Stimulated activated CD8-positive, alpha-beta memory T cell treated with anti-CD3 and anti-CD28 coated beads, Interleukin-12 subunit alpha, Interleukin-12 subunit beta, amount 100 ng/mL, for 24 hours (primary cell): ENCODE data around the gene PTGES.
"Not testable (repeated sequence)": the region's sequence is repeated elsewhere in the genome, so short reads cannot be mapped to it uniquely, and the experiment has no call there.

ENCODE experiments used
- DNase-seq: peaks from one replicate; pipeline ENCODE4 v3.0.0-alpha.2; 2020; ENCODE audit errors: extremely low read depth

Gene PTGES

GRCh38 chr9:129770741-129771140 is 17.9 kb upstream of the PTGES start:
- no peak for DNase-seq

GRCh38 chr9:129769669-129770068 is 16.8 kb upstream of the PTGES start:
- DNase-seq: no peak

- DNase-seq: no peak
Observed at GRCh38 chr9:129768486-129768885, 15.6 kb upstream of the PTGES start.

GRCh38 chr9:129765764-129766317 is 13.0 kb upstream of the PTGES start:
- DNase-seq: no peak

GRCh38 chr9:129762985-129763926 is 10.4 kb upstream of the PTGES start:
- no peak for DNase-seq

DNA sequence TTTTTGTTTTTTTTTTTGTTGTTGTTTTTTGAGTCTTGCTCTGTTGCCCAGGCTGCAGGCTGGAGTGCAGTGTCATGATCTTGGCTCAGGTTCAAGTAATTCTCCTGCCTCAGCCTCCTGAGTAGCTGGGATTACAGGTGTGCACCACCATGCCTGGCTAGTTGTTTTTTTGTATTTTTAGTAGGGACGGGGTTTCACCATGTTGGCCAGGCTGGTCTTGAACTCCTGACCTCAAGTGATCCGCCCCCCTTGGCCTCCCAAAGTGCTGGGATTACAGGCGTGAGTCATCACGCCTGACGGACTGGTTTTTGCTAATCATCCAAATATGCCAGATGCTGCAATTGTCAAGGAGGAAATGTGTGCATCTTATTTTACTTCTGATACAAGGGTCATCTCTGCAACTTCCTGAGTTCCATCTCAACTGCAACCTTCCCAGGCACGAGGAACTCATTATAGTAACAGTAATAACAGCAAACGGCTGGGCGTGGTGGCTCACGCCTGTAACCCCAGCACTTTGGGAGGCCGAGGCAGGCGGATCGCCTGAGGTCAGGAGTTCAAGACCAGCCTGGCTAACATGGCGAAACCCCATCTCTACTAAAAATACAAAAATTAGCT is 9.6 kb upstream of the PTGES start:
- not testable (repeated sequence) for DNase-seq

DNA sequence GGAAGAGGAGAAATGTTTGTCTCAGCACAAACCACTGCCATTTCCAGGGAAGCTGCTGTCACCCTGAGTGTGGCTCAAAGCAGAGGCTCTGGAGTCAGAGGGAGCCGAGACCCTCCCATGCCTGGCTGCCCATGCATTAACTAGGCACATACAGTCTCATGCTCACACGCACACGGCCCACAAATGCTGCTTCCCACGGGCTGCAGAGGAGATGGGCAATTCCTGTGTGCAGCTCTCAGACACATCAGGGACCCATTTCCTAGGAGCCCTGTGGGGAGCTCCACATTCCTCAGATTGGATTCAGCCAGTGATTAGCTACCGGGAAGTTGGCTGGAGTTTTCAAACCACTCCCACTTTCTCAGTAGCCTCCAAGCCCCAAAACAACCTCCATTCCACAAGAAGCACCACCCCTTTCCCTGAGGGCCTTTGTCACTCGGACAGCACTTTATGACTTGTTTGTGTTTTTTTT is 9.1 kb upstream of the PTGES start:
- no peak for DNase-seq

DNA sequence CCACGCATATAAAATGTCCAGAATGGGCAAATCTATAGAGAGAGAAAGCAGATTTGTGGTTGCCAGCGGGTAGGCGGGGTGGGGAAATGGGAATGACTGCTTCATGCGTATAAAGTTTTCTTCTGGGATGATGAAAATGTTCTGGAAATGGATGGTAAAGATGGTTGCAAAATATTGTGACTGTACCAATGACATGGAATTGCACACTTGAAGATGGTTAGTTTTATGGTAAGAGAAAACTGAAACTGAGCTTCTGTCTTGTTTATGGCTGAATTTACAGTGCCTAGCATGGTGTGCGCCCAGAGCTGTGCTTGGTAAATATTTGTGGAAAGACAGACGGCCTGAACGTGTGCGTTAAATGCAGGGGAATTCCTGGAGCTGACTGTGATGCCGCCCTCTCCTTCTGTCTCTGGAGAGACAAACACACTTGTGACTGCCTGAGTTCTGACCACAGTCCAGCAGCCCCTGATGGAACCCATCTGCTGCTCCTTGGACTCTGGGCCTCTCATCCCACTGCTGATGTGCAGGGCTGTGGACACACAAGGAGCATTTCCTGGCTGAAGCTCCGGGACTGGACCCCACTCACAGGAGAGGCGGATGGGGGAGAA is 8.6 kb upstream of the PTGES start:
- no peak for DNase-seq

DNA sequence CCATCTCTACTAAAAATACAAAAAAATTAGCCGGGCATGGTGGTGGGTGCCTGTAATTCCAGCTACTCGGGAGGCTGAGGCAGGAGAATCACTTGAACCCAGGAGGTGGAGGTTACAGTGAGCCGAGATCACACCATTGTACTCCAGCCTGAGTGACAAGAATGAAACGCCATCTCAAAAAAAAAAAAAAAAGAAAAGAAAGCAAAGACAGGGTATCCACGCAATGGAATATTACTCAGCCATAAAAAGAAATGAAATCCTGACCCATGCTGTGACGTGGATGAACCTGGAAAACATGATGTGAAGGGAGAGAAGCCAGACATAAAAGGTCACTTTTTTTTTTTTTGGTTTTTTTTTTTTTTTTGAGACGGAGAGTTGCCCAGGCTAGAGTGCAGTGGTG is 7.9 kb upstream of the PTGES start:
- DNase-seq: not testable (repeated sequence)

GRCh38 chr9:129759804-129760502 is 7.1 kb upstream of the PTGES start:
- no peak for DNase-seq

GRCh38 chr9:129759319-129759718 is 6.5 kb upstream of the PTGES start:
- no peak for DNase-seq

DNA sequence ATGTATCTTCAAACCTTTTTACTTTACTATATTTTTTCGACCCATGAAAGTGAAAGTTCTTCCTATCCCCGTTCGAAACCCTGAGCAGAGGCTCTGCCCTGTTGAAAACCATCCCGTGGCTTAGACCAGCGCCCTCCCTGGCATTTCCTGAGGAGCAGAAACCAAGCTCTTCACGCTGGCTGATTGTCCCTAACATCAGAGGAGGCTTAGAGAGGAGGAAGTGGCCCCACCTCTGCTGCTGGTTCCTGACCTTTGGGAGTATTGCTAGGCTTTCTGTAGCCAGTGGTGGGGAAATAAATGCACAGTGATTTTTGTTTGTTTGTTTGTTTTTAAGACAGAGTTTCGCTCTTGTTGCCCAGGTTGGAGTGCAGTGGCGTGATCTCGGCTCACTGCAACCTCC is 4.2 kb upstream of the PTGES start:
- DNase-seq: no peak

DNA sequence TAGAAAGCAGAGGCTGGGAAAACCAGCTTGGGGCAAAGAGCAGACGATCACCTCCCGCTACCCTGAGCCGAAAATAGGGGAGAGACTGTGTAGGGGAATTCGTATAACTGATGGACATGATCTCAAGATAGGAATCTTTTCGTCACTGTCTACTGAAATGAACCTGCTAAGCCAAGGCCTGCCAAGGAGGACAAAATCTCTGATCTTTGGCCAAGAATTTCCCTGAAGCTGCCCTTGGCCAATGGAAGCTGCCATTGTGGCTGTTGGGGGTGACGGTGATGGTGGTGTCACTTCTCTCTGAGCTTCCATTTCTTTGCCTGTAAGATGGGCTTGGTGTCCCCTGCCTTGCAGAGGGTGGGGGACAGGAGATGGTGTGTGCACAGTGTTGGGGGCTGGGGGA is 3.3 kb upstream of the PTGES start:
- no peak for DNase-seq

- DNase-seq: no peak
Observed at GRCh38 chr9:129755151-129755550, 2.3 kb upstream of the PTGES start.

DNA sequence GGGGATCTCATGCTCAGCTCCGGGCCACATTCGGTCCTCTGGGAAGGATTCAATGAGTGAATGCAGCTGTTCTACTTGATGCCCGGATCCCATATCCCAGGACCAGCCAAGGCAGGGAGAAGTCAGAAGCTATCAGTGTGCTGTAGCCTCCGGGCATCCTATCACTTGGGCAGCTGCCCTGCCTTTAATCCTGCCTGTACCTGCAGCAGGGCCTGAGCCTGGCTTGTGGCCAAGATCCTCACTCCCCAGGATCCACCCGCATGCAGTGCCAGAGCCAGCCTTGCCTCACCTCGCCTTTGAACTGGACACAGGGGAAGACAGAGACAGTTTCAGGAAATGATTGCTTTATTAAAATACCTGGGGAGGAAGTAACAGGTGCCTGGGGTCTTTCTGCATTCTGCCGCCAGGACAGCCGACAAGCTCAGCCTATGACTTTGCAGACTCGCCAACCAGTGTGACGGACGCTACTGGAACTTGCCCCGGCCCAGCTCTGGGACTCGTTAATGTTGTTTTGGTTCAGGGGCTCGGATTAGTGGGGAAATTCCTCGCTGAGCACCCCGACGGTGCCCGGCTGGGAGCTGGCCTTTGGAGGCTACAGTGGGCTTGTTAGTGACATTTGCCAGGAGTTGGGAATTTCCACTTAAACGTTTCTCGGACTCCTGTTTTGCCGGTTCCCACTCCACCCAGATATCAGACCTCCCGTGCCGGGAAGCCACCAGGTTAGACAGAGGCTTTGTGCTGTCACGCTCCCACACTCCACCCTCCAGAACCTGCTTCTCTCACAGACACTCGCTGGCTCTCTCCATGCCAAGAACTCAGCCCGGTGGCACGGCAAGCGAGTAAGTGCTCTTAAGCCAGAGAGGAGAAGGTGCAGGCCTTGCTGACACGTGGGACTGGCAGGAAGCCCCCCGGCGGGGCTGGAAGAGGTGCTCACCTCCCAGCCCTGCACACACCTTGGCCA is 721 bp downstream of the PTGES start:
- no peak for DNase-seq

GRCh38 chr9:129750013-129750638 is 2.7 kb downstream of the PTGES start:
- DNase-seq: no peak

DNA sequence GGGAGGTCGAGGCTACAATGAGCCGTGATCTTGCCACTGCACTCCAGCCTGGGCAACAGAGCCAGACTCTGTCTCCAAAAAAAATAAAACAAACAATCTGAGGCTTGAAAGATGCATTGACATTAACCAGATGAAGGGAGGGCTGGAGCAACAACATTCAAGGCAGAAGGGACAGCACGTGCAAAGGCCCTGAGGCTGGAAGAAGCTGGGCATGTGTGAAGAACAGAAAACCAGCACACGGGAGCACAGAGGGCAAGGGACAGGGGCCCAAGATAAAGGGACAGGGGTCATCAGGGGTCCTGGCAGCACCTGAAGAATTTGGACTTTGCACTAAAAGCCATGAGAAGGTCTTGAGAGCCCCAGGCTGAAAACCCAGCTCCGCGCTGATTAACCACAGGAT is 3.3 kb downstream of the PTGES start:
- no peak for DNase-seq

GRCh38 chr9:129749052-129749451 is 3.8 kb downstream of the PTGES start:
- not testable (repeated sequence) for DNase-seq

DNA sequence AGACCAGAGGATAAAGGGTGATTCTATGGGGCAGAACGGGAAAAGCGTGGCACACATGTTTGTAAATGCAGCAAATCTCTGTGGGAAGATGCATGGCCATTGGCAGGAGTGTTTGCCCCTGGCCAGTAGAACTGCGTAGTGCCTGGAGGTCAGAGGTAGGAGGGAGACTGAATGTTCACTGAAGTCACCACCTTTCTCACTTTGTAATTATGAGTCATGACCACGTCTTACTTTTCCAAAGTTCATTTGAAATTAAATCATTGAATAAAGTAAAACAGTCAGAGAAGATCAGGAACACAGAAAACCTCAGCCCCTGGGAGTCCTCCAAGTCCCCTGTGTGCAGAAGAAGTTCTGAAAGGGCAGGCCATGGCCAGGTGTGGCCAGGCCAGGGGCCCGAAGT is 4.6 kb downstream of the PTGES start:
- DNase-seq: no peak
